GM19467 (cell line): Measurements from ENCODE around the gene PTPRT.
"Not testable (repeated sequence)": the region's sequence is repeated elsewhere in the genome, so short reads cannot be mapped to it uniquely, and the experiment has no call there.

Source experiments
- ATAC-seq: cut with Tn5 transposase; IDR thresholded peaks from one replicate; pipeline ENCODE4 v1.9.1; 2021; ENCODE audit warnings: mild to moderate bottlenecking, moderate library complexity; ENCODE audit not compliant: unreplicated experiment

PTPRT gene

DNA sequence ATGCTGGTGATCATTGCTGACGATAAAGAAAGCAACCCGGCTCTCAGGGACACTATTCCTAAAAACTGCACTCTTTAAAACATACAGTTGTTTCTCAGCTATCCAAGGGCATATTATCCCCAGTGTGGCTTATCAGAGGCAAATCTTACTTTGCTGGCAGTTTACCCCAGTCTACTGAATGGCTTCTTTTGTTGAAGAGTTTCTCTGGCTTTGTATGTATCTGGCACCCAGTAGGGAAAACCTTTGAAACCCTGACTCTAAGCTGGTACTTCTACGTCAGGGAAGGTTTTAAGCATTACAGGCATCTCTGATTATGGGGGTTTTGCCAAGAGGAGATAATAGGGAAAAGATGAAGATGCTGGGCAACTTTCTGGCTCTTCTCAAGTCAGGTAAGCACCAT, 933.9 kb downstream of the PTPRT start:
- no peak for ATAC-seq

GRCh38 chr20:42254673-42255072, 935.0 kb downstream of the PTPRT start:
- no peak for ATAC-seq

- ATAC-seq = no peak
Observed at GRCh38 chr20:42252116-42252515, 937.6 kb downstream of the PTPRT start.

- no peak for ATAC-seq
Observed at GRCh38 chr20:42218621-42219374, 970.9 kb downstream of the PTPRT start.

GRCh38 chr20:42214074-42214473, 975.6 kb downstream of the PTPRT start:
- no peak for ATAC-seq

GRCh38 chr20:42212391-42212790, 977.3 kb downstream of the PTPRT start:
- no peak for ATAC-seq

DNA sequence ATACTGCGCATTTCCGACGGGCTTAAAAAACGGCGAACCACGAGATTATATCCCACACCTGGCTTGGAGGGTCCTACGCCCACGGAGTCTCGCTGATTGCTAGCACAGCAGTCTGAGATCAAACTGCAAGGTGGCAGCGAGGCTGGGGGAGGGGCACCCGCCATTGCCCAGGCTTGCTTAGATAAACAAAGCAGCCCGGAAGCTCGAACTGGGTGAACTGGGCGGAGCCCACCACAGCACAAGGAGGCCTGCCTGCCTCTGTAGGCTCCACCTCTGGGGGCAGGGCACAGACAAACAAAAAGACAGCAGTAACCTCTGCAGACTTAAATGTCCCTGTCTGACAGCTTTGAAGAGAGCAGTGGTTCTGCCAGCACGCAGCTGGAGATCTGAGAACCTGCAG, 983.1 kb downstream of the PTPRT start:
- not testable (repeated sequence) for ATAC-seq

GRCh38 chr20:42204109-42204660, 985.5 kb downstream of the PTPRT start:
- no peak for ATAC-seq

DNA sequence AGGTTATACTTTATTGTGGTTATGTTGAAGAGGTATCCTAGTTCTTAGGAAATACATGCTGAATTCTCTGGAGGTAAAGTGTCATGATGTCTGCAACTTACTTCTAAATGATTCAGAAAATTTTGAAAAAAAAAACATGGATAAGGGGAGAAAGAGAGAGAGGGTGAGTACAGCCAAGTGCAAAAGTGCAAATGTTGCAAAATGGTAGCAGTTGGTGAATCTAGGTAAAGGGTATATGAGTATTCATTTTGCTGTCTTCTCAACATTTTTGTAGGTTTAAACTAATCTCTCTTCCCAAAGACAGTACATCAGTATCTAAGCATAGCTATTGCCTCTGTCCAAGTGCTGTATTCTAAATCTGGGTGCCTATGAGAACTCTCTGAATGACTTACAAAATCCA, 992.1 kb downstream of the PTPRT start:
- no peak for ATAC-seq

- no peak for ATAC-seq
Observed at GRCh38 chr20:42193119-42193518, 996.6 kb downstream of the PTPRT start.

- no peak for ATAC-seq
Observed at GRCh38 chr20:42192321-42192720, 997.4 kb downstream of the PTPRT start.

- ATAC-seq = no peak
Observed at GRCh38 chr20:42191140-42191860, 998.4 kb downstream of the PTPRT start.

DNA sequence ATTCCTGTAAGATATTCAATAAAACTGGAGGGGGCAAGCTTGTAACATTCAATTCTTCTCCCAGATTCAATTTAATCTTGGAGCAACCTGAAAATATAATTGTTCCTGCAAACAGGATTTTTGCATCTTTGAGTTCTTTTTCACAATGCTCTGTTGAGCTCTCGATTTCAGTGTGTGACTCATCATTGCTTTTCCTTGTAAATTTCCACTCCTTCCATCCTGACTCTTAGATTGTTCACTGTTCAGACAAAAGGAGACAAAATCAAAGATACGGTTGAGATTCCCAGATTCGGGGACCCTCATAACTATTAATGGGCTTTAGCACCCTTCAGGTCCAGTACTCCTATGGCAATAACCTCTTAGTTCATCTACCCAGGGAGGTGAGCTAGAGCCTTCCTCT, 999.6 kb downstream of the PTPRT start:
- no peak for ATAC-seq

GRCh38 chr20:42186337-42186736, 1003.4 kb downstream of the PTPRT start:
- no peak for ATAC-seq

- no peak for ATAC-seq
Observed at GRCh38 chr20:42183147-42183546, 1006.6 kb downstream of the PTPRT start.

- no peak for ATAC-seq
Observed at GRCh38 chr20:42181064-42181463, 1008.6 kb downstream of the PTPRT start.

DNA sequence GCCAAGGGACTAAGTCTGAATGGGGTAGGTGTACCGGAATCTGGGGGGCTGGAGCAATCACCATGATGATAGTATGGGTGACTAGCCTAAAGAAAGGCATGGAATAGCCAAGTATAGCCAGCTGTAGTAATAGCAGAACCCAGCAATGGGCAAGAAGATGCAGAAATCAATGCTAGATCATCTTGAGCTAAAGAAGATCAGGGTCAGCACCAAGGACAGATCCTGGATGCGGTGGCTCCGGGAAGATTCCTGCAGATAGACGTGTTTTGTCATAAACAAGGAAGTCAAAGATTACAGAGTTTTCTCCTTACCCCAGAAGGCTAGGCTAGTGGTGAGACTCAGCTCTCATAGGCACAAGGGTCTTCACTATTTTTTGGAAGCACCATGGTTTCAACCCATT, 1009.9 kb downstream of the PTPRT start:
- no peak for ATAC-seq

DNA sequence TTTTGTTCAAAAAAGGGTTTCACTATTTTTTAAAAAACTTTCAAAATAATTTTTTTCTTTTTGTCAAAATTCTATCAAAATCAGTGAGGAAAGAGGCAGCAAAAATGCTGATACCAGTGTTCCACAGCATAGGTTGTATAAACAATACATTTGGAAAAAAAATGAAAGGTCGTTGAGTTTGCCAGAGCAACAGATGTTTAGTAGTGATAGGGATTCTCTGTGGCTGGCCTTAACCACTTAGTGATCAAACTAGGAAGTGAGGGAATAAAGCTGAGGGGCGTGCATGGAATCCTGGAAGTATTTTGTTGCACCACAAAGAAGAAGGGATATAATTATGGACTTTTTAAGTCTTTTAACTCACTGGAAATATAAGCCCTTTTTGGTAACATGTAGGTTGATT, 1016.3 kb downstream of the PTPRT start:
- no peak for ATAC-seq

GRCh38 chr20:42164121-42164890, 1025.4 kb downstream of the PTPRT start:
- ATAC-seq = no peak

- no peak for ATAC-seq
Observed at GRCh38 chr20:42161228-42161829, 1028.4 kb downstream of the PTPRT start.

- no peak for ATAC-seq
Observed at GRCh38 chr20:42159808-42160207, 1029.9 kb downstream of the PTPRT start.
